Activated effector memory CD4-positive, alpha-beta T cell treated with anti-CD3 and anti-CD28 coated beads, Interleukin-2, amount 50 U/mL, for 16 hours (primary cell): ENCODE measurements around the gene XPO1.
"Not testable (repeated sequence)": the region's sequence is repeated elsewhere in the genome, so short reads cannot be mapped to it uniquely, and the experiment has no call there.

Experiments
- DNase-seq: peaks from one replicate; pipeline ENCODE4 v3.0.0-alpha.2; 2020

The XPO1 gene

DNA sequence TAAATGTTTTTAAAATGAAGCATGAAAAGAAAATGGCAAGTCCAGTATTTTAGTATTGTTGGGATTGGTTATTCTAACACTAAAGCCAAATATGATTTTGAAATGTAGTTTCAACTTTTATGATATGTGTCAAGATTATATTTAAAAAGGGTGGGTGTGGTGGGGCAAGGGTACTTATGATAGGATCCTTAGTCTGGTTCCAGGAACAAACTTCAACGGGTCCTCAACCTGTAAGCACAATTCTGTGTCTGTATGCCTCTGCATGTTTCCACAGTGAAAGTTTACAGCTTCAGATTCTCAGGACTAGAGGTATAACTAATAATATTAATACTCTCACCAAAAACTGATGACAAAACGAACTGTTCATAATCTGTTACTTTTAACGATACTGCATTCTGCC, 73.1 kb downstream of the XPO1 start:
- DNase-seq, result no peak

DNA sequence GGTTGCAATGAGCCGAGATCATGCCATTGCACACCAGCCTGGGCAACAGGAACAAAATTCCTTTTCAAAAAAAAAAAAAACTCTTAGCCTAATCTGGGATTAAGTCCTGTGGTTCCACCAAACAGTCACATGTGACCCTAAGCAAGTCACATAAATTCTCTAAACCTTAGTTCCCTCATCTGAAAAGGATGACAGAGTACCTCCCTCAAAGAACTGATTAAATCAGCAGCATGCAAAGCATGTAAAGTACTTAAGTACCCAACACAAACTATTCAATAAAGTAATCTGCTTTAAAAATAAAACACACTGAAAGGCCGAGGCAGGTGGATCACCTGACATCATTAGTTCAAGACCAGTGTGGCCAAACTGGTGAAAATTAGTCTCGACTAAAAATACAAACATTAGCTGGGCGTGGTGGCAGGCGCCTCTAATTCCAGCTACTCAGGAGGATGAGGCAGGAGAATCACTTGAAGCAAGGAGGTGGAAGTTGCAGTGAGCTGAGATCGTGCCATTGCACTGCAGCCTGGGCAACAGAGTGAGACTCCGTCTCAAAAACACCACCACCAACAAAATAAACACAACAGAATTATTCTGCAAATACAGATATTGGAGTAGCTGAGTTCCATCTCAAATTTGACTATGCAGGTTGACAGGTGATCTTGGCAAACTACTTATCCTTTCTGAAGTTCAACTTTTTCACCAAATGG, 74.2 kb downstream of the XPO1 start:
- DNase-seq, result no peak

DNA sequence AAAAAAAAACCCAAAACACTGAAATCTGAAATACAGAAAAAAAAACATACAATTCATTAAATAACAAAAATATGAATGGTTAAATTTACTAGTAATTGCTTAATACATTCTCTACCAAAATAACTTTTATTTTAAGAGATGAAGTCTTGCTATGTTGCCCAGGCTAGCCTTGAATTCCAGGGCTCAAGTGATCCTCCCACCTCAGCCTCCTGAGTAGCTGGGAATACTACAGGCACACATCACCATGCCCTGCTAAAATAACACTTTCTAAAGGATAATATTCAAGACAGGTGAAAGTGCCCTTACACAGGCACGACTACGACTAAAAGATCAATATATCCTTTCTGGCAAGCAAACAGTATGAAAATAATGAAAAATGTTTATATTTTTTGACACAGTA, 76.8 kb downstream of the XPO1 start:
- no peak for DNase-seq

DNA sequence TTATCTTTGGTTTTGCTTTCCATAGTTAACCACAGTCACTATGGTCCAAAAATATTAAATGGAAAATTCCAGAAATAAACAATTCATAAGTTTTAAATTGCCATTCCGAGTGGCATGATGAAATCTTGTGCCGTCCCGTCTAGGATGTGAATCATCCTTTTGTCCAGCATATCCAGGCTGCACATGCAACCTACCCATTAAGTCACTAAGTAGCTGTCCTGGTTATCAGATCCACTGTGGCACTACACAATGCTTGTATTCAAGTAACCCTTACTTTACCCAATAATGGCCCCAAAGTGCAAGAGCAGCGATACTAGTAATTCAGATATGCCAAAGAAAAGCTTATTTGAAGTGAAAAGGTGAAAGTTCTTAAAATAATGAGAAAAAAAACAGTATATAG, 78.0 kb downstream of the XPO1 start:
- no peak for DNase-seq

DNA sequence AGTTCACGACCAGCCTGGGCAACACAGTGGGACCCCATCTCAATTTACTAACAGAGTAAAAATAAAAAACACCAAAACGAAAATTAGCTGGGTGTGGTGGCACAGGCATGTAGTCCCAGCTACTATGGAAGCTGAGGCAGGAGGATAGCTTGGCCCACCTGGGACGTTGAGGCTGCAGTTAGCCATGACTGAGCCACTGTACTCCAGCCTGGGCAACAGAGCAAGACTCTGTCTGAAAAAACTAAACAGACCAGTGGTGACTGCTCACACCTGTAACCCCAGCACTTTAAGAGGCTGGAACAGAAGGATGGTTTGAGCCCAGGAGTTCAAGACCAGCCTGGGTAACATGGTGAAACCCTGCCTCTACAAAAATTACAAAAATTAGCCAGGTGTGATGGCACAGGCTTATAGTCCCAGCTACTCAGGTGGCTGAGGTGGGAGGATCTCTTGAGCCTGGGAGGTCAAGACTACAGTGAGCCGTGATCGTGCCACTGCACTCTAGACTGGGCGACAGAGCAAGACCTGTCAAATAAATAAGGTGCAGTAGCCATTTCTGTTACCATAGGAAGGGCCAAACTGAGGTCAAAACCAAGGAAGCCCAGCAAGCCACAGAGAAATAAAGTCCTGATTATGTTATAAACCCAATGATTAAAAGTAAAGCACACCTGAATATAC, 81.3 kb downstream of the XPO1 start:
- DNase-seq, result no peak

DNA sequence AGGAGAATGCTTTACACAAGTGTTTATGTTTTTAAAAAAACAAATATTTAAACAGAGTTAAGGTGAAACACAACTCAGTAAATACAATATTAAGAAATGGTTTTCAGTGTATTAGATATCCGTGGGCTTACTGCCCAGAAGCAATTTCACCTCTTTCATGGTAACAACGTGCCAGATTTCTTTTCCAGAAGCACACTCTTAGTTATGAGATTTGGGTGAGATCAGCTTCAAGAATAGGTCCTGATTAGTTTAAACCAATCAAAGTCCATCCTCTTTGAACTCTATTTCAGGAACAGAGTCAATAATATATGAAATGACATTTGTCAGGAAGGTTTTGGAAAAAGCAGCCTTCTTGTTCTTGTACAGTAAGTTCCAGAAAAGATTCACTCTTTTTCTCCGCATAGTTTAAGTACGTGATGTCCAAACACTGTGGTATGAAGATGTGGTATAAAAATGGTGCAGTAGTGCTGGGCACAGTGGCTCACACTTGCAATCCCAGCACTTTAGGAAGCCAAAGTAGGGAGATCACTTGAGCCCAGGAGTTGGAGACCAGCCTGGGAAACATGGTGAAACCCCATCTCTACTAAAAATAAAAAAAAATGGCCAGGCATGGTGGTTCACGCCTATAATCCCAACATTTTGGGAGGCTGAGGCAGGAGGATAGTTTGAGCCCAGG, 81.9 kb downstream of the XPO1 start:
- DNase-seq, result no peak

DNA sequence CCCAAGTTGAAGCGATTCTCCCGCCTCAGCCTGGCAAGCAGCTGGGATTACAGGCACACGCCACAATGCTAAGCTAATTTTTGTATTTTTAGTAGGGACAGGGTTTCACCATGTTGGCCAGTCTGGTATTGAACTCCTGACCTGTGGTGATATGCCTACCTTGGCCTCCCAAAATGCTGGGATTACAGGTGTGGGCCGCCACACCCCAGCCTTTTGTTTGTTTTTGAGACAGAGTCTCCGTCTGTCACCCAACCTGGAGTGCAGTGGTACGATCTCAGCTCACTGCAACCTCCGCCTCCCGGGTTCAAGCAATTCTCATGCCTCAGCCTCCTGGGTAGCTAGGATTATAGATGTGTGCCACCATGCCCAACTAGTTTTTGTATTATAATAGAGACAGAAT, 83.2 kb downstream of the XPO1 start:
- DNase-seq, result not testable (repeated sequence)

DNA sequence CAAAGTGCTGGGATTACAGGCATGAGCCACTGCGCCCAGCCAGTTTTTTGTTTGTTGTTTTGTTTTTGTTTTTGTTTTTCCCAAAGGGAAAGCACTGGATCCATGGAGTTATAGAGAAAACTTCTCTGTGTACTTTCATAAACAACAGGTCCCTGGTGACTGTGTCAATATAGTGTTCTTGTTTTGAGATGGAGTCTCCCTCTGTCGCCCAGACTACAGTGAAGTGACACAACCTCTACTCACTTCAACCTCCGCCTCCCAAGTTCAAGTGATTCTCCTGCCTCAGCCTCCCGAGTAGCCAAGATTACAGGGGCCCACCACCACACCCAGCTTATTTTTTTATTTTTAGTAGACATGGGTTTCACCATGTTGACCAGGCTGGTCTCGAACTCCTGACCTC, 83.8 kb downstream of the XPO1 start:
- DNase-seq, result no peak

DNA sequence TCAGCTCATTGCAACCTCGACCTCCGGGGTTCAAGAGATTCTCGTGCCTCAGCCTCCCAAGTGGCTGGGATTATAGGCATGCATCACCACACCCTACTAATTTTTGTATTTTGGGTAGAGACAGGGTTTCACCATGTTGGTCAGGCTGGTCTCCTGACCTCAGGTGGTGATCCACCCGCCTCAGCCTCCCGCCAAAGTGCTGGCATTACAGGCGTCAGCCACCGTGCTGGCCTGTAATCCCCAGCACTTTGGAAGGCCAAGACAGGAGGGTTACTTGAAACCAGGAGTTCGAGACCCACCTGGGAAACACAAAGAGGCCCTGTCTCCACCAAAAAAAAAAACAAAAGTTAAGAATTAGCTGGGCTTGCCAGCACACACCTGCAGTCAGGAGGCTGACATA, 85.8 kb downstream of the XPO1 start:
- no peak for DNase-seq

DNA sequence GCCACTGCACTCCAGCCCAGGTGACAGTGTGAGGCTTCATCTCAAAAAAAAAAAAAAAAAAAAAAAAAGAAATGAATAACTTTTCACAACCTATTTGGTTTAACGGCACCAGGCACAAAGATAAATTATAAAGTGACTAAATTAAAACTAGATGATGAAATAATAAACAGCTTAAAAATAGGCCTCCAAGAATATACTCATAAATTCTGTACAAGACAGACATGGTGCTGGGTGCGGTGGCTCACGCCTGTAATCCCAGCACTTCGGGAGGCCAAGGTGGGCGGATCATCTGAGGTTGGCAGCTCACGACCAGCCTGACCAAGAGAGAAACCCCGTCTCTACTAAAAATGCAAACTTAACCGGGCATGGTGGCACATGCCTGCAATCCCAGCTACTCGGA, 87.0 kb downstream of the XPO1 start:
- no peak for DNase-seq

DNA sequence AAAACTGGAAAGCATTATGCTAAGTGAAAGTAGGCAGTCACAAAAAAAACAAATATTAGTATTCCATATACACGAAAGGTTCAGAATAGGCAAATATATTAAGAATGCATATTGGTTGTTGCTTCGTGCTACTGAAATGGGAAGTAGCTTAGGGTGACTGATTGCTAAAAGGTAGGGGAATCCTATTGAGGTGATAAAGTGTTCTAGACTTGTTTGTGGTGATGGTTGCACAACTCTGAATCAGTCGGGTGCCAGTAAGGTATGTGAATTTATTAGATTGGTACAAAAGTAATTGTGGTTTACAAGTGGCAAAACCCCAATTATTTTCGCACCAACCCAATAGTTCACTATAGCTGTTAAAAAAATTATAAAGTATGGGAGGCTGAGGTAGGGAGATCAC, 88.0 kb downstream of the XPO1 start:
- DNase-seq, result no peak

DNA sequence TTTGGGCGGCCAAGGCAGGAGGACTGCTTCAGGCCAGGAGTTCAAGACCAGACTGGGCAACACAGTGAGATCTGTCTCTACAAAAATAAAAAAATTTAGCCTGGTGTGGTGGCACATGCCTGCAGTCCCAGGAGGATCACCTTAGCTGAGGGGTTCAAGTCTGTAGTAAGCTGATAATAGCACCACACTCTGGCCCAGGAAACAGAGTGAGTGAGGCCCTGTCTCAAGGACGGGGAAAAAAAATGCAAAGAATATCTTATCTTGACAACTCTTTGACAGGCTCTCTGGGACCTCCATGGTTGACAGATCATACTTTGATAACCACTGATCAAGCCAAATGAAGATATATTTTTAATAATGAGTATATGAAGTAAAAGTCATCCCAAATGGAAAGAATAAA, 89.9 kb downstream of the XPO1 start:
- DNase-seq, result no peak

DNA sequence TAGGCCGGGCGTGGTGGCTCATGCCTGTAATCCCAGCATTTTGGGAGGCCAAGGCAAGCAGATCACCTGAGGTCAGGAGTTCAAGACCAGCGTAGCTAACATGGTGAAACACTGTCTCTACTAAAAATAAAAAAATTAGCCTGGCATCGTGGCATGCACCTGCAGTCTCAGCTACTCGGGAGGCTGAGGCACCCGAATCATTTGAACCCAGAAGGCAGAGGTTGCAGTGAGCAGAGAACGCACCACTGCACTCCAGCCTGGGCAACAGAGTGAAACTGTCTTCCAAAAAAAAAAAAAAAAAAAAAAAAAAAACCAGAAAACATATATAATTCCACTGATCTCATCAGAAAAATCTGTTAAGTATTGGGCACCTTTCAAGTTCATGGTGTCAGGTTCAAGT, 91.2 kb downstream of the XPO1 start:
- DNase-seq, result not testable (repeated sequence)

DNA sequence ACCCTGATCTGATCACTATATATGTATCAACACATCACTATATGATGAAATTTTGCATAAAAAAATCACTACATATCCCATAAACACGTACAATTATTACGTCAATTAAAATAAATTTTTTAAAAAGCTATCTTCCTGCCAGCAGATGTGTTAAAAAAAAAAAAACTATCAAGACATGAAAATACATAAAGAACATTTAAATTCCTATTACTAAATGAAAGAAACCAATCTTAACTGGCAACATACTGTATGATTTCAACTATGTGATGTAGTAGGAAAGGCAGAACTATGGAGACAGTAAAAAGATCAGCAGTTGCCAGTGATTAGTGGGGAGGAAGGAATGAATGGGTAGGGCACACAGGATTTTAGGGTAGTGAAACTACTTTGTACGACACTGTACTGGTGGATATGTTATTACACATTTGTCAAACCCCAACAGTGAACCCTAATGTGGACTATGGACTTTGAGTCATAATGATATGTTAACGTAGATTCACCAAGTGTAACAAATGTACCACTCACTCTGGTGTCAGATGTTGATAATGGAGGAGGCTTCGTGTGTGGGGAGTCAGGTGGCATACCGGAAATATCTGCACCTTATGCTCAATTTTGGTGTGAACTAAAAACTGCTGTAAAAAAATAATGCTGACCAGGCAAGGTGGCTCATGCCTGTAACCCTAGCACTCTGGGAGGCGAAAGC, 94.7 kb downstream of the XPO1 start:
- DNase-seq, result no peak

DNA sequence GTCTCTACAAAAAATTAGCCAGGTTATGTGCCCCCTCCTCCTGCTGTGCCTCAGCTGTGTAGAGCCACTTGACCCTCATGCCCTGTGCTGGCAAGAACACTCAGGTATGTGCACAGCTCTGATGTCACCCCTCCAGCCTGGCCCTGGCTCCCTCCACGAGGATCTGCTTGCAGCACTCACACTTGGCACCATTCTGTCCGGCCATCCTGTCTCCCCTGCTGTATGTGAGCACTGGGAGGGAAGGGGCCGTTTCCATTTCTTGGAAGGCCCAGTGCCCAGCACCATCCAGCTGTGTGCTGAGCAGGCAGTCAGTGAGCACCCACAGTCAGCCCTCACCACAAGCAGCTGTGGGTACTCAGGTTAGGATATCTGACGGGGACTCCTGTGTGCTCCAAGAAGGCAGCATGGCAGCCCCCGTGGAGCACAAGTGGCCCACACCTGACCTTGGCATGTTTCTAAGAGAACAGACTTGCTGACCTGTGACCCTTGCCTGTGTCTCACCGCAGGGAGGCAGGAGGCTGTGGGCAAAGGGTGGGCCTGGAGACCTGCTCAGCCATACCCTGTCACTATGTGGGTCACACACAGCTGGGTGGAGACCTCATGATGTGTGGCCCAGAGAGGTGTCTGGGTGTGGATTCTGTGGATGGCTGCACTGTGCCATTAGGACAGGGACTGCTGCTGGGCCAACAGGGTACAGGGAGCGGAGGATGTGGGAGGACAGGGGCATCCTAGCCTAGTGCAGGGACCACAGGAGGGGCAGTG, 98.7 kb downstream of the XPO1 start:
- DNase-seq, result no peak

DNA sequence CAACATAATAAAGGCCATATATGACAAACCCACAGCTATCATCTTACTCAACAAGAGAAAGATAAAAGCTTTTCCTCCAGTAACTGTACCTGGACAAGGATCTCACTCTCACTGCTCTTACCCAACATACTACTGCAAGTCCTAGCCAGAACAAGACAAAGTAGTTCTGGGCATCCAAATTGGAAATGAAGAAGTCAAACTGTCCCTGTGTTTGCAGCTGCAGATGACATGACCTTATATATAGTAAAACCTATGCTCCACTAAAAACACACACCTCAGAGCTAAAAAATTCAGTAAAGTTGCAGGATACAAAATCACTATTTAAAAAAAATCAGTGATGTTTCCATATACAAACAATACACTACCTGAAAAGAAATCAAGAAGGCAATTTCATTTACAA, 99.5 kb downstream of the XPO1 start:
- no peak for DNase-seq

DNA sequence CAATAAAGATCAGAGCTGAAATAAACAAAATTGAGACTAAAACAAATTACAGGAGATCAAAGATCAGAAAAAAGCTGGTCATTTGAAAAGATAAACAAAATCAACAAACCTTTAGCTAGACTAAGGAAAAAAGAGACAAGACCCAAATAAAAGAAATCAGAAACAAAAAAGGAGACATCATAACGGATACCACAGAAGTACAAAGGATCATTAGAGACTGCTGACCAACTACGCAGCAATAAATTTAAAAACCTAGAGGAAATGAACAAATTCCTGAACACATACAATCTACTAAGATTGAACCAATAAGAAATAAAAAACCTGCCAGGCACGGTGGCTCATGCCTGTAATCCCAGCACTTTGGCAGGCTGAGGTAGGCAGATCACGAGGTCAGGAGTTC, 101.0 kb downstream of the XPO1 start:
- no peak for DNase-seq

DNA sequence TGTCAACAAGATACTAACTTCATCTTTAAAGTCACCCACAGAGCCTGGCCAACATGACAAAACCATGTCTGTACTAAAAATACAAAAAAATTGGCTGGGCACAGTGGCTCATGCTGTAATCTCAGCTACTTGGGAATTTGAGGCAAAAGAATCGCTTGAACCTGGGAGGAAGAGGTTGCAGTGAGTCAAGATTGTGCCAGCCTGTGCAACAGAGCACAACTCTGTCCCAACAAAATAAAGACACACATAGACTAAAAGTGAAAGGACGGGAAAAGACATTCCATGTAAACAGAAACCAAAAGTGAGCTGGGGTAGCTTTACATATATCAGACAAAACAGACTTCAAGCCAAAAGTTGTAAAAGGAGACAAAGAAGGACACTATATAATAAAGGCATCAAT, 102.1 kb downstream of the XPO1 start:
- no peak for DNase-seq

DNA sequence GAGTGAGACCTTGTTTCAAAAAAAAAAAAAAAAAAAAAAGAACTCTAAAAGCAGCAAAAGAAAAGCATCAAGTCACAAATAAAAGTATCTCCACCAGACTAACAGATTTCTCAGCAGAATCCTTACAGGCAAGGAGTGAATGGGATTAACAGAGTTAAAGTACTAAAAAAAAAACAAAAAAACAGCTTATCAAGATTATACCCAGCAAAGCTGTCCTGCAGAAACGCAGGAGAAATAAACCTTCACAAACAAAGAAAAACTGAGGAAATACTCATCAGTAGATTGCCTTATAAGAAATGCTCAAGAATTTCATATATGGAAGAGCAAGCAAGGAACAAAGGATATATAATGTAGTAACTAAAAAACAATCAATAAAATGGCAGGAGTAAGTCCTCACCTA, 102.9 kb downstream of the XPO1 start:
- no peak for DNase-seq

DNA sequence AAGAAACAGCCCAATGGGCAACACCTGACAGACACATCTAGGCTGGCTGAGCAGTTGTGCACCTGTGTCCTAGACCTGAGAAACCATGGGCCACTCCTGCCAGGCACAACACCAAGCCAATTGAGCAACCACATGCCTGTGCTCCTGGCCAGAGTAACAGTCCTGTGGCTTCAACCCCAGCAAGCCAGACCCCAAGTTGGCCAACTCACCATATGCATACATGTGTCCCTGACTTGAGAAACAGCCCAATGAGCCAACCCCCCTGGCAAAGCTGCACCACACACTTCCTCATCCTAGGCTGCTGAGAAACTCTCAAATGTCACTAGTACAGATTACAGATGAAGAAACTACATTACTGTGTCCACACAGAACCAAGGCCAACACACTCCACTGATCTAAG, 103.8 kb downstream of the XPO1 start:
- DNase-seq, result no peak

DNA sequence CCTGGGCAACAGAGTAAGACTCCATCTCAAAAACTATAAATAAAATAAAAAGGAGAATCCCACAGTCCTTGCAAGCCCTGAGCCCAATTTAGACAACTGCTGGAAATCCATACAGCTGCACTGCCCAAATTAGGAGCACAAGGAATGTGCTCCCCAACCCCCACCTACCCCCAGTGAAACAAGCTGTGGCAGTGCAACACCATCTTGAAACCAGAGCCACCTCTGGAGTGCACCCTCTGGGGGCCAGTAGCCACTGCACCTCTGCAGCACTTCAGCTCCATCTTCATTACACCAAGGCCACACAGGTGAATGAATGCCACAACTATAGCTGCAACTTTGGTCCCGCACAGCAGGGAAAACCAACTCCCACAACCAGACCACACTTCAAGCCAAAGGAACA, 104.5 kb downstream of the XPO1 start:
- DNase-seq, result no peak

DNA sequence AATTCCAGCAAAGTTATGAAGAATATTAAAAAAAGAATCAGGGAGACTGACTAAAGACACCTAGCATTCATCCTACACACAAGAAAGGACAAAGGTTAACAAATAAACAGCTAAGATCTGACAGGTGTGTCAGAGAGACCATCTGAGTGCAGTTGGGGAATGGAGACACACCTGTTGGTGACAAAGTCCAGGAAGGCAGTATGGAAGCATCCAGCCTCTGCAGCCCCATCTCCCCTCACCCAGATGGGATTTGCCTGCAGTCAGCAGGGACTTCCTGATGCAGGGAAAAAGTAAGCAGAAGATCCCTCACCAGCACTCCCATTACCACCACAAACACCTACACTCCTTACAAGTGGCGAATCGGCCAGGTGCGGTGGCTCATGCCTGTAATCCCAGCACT, 105.2 kb downstream of the XPO1 start:
- no peak for DNase-seq

DNA sequence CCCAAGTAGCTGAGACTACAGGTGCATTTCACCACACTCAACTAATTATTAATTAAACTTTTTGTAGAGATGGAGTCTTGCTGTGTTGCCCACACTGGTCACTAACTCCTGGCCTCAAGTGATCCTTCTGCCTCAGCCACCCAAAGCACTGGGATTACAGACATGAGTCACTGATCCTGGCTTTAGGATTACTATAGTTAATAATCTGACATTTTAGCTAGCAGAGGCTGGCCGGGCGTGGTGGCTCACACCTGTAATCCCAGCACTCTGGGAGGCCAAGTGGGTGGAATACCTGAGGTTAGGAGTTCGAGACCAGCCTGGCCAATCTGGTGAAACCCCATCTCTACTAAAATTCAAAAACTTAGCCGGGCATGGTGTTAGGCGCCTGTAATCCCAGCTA, 106.8 kb downstream of the XPO1 start:
- DNase-seq, result no peak
